K562 (cell line): ENCODE data around the gene CCDC92. TPM values are rescaled to one million over a fixed set of nuclear protein-coding genes. Genes with fewer than 3 reads are reported as not detected.
A peak's percentile ranks its signal among the peaks of the same experiment; 100 is the strongest.

Source experiments
- DACH1 ChIP-seq: fragments of 450-650 bp; IDR thresholded peaks from 2 replicates; pipeline ENCODE4 v1.6.1; 2018; ENCODE audit not compliant: partially characterized antibody
- DDX20 ChIP-seq: fragments of 450-650 bp; IDR thresholded peaks from 2 replicates; pipeline ENCODE4 v1.6.1; 2016; ENCODE audit warnings: missing genetic modification characterization, low read depth, mild to moderate bottlenecking, missing compliant biosample characterization, moderate library complexity
- GTF3C2 ChIP-seq: IDR thresholded peaks from 3 replicates; pipeline ENCODE4 v1.6.1; 2011; ENCODE audit warnings: borderline replicate concordance, mild to moderate bottlenecking, moderate library complexity; ENCODE audit not compliant: insufficient read length; ENCODE audit errors: extremely low read depth
- JUNB ChIP-seq: fragments of 450-650 bp; formaldehyde crosslinking; conservative IDR thresholded peaks from 2 replicates; pipeline ENCODE4 v1.4.0; 2020; ENCODE audit warnings: mild to moderate bottlenecking
- NR3C1 ChIP-seq: sonication (generic); formaldehyde crosslinking; IDR thresholded peaks from 2 replicates; pipeline ENCODE4 v1.8.1; 2022; ENCODE audit warnings: missing genetic modification reagents
- PRDM10 ChIP-seq: fragments of 450-650 bp; IDR thresholded peaks from 2 replicates; pipeline ENCODE4 v1.6.1; 2018; ENCODE audit not compliant: partially characterized antibody
- SPI1 ChIP-seq: IDR thresholded peaks from 2 replicates; pipeline ENCODE4 v1.6.1; 2011; ENCODE audit warnings: low read depth, low read length, control low read depth, borderline replicate concordance
- SREBF1 ChIP-seq: fragments of 150-350 bp; IDR thresholded peaks from 2 replicates; pipeline ENCODE4 v1.6.1; 2014; ENCODE audit warnings: antibody characterized with exemption, low read depth, low read length, borderline replicate concordance
- U2AF2 ChIP-seq: fragments of 200-400 bp; formaldehyde crosslinking; optimal IDR thresholded peaks from 2 replicates; pipeline ENCODE3; 2017; ENCODE audit warnings: low read depth, mild to moderate bottlenecking, low read length
- YY1 ChIP-seq, 3 experiments: IDR thresholded peaks; 2 replicates each; pipeline ENCODE4 v1.6.1; 2011; ENCODE audit warnings: low read length in 2 of 3, mild to moderate bottlenecking in 2 of 3, moderate library complexity in 2 of 3, borderline replicate concordance in 1 of 3, control low read depth in 1 of 3, low read depth in 1 of 3; ENCODE audit not compliant: insufficient read depth in 3 of 3, insufficient replicate concordance in 2 of 3, control insufficient read depth in 1 of 3, insufficient read length in 1 of 3; ENCODE audit errors: extremely low read depth in 1 of 3
- ZBTB43 ChIP-seq: sonication (generic); formaldehyde crosslinking; IDR thresholded peaks from 2 replicates; pipeline ENCODE4 v1.8.0; 2023; ENCODE audit warnings: mild to moderate bottlenecking, missing genetic modification reagents
- ZBTB49 ChIP-seq: sonication (generic); formaldehyde crosslinking; IDR thresholded peaks from 2 replicates; pipeline ENCODE4 v1.8.0; 2022; ENCODE audit warnings: missing genetic modification reagents, mild to moderate bottlenecking, borderline replicate concordance
- ZNF212 ChIP-seq: fragments of 450-650 bp; formaldehyde crosslinking; IDR thresholded peaks from 2 replicates; pipeline ENCODE4 v1.4.0; 2020; ENCODE audit warnings: mild to moderate bottlenecking
- ZNF584 ChIP-seq: fragments of 200-800 bp; sonication (Bioruptor generic); IDR thresholded peaks from 2 replicates; pipeline ENCODE4 v1.6.1; 2016; ENCODE audit warnings: low read depth, mild to moderate bottlenecking, missing genetic modification characterization, missing compliant biosample characterization
- ZNF785 ChIP-seq: fragments of 250-450 bp; sonication (Bioruptor Pico); IDR thresholded peaks from 2 replicates; pipeline ENCODE4 v1.4.0; 2020; ENCODE audit warnings: mild to moderate bottlenecking
- polyA plus RNA-seq, 8 experiments: library from polyadenylated mRNA; depleted of rRNA in 4 of 8; stranded (reverse) in 5 of 8; unstranded in 3 of 8; fragments of >200 nt; fragmentation: Nextera tagmentation in 2 of 8; fragmentation: Illumina TruSeq in 1 of 8; extraction: Ambion mirVana in 2 of 8; extraction: Trizol in 1 of 8; gene quantifications; 2 replicates each; pipeline versions ENCODE4 v1.2.1 to v1.2.3, GENCODE V29; 2011 to 2014; ENCODE audit warnings: inconsistent platforms in 1 of 8, missing spikeins in 1 of 8
- total RNA-seq, 7 experiments: library from RNA; depleted of rRNA in 6 of 7; stranded (reverse); fragments of >200 nt in 6 of 7; fragmentation: Illumina TruSeq in 2 of 7; extraction: Trizol in 2 of 7; gene quantifications; 2 replicates each; pipeline versions ENCODE4 v1.2.1 to v1.2.3, GENCODE V29; 2011 to 2021; ENCODE audit warnings: low replicate concordance in 1 of 7

The CCDC92 gene
- total and polyA plus RNA-seq, 9 of the 15 experiments (the other 6 are each of a cell fraction or from before 2014, with no cell fraction given): 0.27 to 5.9 (median 2.1) TPM

- TF ChIP-seq ZBTB49 (CRISPR knock-in tag) (no peak), PRDM10 (no peak), GTF3C2 (no peak), SREBF1 (no peak), ZNF212 (no peak), DDX20 (tag) (no peak), U2AF2 (no peak), NR3C1 (CRISPR knock-in tag) (no peak), ZNF785 (CRISPR knock-in tag) (no peak), DACH1 (no peak), YY1 (IDR thresholded peaks at IDR 0.05; ENCODE audit: borderline replicate concordance in 1 of 3, control insufficient read depth in 1 of 3, extremely low read depth in 1 of 3, insufficient read depth in 3 of 3, insufficient read length in 1 of 3, insufficient replicate concordance in 2 of 3, low read depth in 1 of 3, low read length in 2 of 3) (no peak), ZBTB43 (CRISPR knock-in tag) (no peak), SPI1 (peak; percentile 73; the same call in 1 of the 2 replicates), ZNF584 (CRISPR knock-in tag) (no peak), JUNB (no peak)
These were observed 33.8 kb downstream of the CCDC92 start (continued) for GRCh38 chr12:123938679-123939480.
